DMS53 (cell line): Measurements from ENCODE around the gene TNIP1.
A peak's percentile ranks its signal among the peaks of the same experiment; 100 is the strongest.

Experiments
- DNase-seq: peaks from one replicate; lab custom pipeline; 2025; lab: John Stamatoyannopoulos, UW

Gene TNIP1

GRCh38 chr5:151039665-151040064 lies 41.2 kb downstream of the TNIP1 start:
- DNase-seq: no peak

- no peak for DNase-seq
Observed at GRCh38 chr5:151038801-151039238, 42.0 kb downstream of the TNIP1 start.

GRCh38 chr5:151038412-151038745 lies 42.5 kb downstream of the TNIP1 start:
- DNase-seq: no peak

DNA sequence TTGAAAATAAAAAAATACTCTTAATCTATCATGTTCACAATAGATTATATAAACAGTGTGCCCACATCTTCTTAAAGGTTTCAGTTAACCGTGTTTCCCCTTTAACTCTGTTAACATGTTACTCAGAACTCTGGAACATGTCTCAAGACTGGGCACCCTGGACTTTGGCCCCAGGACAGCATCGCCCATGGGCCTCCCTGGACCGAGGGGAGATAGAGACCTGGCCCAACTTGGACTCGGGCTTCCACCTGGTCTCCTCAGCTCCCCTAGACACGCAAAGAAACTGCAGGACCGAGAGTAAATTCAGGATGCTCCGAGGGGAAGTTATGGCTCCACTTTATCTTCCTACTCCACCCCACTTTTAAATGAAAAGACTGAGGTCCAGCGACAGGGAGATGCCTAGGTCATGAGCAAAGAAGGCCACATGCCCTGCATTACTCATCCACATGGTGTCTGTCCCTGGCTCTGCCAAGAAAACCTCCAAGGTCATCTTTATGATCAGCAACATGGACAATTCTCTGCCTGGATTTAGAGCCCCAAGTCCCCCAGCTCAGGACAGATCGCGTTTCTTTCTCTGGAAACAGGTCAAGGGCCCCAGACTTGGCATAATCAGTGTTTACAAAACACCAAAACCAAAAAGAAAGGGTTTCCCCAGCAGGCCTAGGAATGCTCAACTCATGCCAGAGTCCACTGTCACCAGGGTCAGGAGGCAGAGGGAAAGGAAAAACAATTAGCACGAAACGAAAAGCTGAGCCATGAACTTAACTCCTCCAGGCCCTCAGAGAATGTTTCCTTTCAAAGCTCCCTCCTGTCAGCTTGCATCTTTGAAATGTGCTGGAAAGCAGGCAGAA lies 43.0 kb downstream of the TNIP1 start:
- DNase-seq: no peak

DNA sequence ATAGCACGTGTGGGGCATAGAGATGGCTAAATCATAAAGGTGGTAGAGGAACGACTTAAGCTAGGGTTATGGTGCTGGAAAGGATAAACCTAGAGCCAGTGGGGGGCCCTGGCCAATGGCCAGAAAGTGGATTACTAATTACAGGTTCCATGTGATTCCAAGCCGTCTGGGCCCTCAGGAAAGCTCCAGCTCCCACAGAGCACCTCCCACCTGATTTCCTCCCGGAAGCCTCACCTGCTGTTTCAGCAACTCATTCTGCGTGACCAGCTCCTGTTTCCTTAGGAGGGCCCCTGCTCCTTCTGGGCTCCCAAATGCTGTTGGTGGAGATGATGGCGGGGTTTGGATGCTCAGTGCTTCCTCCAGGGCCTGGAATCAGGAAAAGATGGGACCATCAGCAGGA lies 44.3 kb downstream of the TNIP1 start:
- DNase-seq: no peak

GRCh38 chr5:151034422-151035379 lies 46.1 kb downstream of the TNIP1 start:
- DNase-seq: no peak

GRCh38 chr5:151033217-151033934 lies 47.5 kb downstream of the TNIP1 start:
- no peak for DNase-seq

DNA sequence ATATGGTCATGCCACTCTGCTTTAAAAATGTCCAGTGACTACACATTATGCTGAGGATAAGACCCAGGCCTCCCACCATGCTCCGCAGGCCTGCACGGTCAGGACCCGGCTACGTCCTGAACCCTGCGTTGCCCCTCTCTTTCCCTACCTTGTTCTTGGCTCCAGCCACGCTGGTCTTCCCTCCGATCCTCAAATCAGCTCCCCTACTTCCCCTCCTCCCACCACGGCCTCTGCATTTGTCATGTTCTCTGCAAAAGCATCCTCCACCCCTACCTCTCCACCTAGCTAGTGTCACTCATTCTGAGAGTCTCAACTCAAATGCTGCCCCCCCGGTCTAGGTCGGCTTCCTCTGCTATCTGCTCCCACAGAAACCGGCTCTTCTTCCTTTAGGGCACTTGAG lies 49.3 kb downstream of the TNIP1 start:
- no peak for DNase-seq

DNA sequence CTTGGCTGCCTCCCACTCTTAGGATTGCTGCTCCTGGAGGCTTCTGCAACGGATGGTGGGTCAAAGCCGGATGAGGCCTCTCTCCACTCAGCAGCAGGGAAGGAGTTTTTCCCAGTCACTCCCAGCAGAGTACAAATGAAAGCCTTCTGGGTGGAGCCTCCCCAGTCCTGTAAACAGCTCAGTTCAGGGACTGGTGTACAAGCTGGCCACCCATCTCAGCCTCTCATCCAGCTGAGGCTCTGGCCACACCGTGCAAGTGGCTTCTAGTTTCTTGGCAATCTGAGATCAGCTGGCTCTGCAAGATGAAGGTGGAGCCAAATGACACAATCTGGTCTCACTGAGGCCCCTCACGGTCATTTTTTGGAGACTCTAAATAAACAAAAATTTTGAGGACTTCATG lies 50.5 kb downstream of the TNIP1 start:
- no peak for DNase-seq

- DNase-seq: no peak
Observed at GRCh38 chr5:151030056-151030336, 50.8 kb downstream of the TNIP1 start.

- no peak for DNase-seq
Observed at GRCh38 chr5:151029179-151030055, 51.4 kb downstream of the TNIP1 start.

DNA sequence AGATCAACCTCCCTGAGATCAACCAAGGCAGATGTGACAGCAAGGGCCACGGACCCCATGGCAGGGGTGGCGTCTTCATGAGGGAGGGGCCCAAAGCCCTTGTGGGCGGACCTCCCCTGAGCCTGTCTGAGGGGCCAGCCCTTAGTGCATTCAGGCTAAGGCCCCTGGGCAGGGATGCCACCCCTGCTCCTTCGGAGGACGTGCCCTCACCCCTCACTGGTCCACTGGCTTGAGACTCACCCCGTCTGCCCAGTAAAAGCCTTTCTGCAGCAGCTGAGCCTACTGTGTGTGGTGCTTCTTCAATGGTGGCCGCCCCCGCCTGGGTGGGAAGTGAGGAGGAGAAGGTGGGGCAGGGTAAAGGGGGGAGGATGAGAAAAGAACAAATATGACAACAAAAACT lies 52.1 kb downstream of the TNIP1 start:
- no peak for DNase-seq

DNA sequence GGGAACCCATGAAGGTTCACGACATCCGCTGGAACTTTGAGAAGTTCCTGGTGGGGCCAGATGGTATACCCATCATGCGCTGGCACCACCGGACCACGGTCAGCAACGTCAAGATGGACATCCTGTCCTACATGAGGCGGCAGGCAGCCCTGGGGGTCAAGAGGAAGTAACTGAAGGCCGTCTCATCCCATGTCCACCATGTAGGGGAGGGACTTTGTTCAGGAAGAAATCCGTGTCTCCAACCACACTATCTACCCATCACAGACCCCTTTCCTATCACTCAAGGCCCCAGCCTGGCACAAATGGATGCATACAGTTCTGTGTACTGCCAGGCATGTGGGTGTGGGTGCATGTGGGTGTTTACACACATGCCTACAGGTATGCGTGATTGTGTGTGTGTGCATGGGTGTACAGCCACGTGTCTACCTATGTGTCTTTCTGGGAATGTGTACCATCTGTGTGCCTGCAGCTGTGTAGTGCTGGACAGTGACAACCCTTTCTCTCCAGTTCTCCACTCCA lies 52.8 kb downstream of the TNIP1 start:
- DNase-seq: no peak

DNA sequence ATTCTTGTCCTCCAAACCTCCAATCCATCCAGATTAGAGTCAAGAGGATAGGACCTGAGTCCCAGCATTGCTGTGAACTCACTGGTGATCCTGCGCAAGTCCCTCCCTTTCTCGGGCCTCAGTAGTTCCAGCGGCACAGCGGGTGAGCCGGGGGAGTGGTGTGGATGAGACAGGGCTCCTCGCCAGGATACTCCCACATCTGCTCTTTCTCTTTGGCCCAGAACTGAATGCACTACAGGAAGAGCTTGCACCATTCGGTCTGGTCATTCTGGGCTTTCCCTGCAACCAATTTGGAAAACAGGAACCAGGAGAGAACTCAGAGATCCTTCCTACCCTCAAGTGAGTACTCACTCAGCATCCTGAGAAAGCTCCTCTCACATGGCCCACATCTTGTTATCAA lies 54.2 kb downstream of the TNIP1 start:
- no peak for DNase-seq

DNA sequence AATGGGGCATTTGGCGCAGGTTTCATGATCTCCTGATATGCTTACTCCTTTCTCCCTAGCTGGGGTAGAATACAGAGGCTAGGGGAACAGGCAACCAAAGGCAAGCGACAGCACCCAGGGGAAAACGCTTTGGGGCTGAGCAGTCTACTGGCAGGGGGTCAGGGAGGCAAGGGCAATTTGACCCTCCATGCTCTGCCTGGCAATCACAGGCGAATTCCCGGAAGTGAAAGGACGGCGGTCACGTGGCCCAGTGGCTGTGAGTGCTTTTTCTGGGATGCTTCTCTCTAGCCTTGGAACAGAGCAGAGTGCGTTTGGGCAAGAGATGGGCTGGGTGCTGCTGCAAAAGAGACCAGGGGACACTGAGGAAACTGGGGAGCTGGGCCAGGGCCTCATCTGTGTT lies 54.7 kb downstream of the TNIP1 start:
- no peak for DNase-seq

GRCh38 chr5:151025250-151025606 lies 55.6 kb downstream of the TNIP1 start:
- no peak for DNase-seq

GRCh38 chr5:151024440-151025249 lies 56.2 kb downstream of the TNIP1 start:
- no peak for DNase-seq

DNA sequence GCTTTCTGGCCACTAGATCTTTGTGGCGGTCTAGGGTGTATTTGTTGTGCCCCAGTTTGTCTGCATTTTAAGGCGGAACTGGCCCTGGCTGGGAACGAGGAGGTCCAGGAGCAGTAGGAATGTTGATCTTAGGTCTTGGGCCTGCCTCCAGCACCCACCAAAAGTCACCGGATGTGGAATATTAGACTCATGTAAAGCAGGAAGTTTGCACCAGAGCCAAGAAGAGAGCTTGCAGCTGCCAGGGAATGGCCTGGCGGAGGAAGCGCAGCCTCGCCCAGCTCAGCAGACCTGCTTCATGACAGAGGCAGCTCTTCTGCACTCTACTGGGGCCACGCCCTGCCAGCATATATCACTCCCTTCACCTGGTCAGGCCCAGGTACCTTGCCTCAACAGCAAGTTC lies 57.2 kb downstream of the TNIP1 start:
- peak; percentile 22 for DNase-seq

DNA sequence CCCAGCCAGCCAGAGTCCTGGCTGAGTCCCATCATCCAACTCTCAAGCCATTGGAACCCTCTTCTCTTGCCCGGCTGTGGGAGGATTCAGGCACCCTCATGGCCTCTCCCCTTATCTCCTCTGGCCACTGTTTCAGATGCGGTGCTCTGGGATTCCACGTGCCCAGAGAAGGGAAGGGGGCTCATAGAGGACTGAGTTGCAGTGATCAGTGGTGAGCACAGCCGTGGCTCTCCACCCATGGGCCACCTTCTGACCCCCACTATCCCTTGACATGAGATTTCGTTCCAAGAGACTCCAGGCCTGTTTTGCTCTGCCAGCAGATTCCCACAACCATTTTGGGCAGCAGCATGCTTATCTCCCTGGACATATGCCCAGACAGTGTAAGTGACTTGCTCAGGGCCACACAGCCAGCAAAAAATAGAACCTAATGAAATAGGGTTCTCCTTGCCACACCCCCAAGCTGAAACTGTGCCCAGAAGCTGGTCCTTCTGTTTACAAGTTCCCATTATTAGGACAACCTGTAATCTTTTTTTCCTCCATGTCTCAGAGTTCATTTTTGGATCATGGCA lies 57.7 kb downstream of the TNIP1 start:
- no peak for DNase-seq

DNA sequence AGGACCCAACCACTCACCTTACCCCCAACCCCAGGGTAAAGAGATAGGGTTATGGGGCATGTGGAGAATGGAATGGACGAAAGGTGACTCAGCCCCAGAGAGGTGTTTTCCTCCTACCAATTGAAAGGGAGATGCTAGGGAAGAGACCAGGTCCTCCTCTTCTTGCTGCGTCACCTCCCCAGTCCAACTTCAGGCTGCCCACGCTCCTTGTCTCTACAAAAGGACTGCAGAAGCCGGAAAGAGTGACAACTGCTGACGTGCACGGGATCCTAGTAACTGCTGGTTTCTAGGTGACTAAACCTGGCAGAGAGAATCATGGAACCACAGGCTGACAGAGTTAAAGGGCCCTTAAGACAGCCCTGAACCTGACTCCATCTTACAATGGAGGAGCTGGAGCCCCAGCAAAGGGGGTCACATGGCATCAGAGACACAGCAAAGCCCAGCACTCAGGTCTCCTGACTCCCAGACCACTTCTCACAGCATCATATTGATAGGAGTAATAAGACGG lies 58.3 kb downstream of the TNIP1 start:
- no peak for DNase-seq
